GM19035 (cell line): ENCODE measurements around the gene SPTLC3.

Experiments
- ATAC-seq: cut with Tn5 transposase; IDR thresholded peaks from one replicate; pipeline ENCODE4 v1.9.1; 2021; ENCODE audit not compliant: unreplicated experiment

The SPTLC3 gene

DNA sequence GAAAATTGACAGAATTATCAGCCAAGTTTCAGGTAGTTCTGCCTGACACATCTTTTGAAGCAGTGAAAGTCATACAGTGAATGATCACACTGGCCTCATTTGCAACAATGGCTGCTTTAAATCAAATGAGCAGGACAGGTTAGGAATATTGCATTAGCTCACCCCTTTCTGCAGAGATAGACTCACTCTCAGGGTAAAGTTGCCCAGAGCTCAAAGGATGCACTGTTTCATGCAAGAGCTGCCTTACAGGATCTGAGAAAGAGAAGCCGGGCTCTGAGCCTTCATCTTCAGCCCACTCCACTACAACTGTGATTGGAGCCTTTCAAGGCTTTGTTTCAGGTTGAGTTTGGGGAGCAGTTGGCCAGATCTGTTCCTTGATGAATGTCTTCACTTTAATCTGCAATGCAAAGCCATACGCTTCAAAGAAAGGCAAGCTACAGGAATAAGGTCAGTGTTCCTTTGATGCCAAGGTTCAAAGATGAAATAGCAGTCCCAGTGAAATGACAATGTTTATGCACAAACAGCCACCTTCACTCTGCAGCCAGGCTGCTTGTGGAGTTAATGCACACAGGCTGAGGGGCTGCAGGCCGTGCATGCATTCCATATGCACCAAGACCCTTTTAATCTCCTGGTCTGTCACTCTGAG lies 121.4 kb downstream of the SPTLC3 start:
- no peak for ATAC-seq

DNA sequence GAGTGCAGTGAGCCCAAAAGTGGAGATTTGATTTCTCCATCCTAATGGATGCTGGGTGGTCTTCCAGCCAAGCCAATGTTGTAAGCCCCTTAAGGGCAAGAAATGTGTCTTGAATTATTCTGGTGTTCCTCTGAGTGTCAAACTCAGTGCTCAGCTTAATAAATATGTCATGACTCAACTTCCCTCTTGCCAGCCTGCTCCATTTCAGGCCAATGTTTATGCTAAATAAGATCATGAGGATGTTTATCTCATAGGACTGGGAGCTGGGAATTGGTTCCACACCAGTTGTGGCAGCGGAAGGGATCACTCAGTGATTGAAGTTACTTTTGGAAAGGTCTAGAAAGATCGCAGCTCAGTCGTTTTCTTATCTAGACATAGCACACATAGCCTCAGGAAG lies 121.9 kb downstream of the SPTLC3 start:
- no peak for ATAC-seq

DNA sequence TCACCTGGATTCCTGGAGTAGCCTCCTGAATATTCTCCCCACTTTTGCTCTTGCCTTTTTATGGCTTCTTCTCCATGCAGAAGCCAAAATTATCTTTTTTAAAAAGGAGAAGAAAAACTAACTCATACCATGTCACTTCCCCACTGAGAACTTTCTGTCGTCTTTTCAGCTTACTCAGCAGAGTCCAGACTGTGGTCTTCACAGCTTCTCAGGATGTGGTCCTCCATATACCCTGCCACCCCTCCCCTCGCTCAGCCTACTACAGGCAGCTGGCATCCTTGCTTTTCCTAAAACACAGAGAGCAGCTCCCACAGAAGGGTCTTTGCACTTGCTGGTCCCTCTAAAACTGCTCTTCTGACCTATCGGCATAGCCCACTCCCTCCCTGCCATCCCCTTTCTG lies 122.9 kb downstream of the SPTLC3 start:
- no peak for ATAC-seq

DNA sequence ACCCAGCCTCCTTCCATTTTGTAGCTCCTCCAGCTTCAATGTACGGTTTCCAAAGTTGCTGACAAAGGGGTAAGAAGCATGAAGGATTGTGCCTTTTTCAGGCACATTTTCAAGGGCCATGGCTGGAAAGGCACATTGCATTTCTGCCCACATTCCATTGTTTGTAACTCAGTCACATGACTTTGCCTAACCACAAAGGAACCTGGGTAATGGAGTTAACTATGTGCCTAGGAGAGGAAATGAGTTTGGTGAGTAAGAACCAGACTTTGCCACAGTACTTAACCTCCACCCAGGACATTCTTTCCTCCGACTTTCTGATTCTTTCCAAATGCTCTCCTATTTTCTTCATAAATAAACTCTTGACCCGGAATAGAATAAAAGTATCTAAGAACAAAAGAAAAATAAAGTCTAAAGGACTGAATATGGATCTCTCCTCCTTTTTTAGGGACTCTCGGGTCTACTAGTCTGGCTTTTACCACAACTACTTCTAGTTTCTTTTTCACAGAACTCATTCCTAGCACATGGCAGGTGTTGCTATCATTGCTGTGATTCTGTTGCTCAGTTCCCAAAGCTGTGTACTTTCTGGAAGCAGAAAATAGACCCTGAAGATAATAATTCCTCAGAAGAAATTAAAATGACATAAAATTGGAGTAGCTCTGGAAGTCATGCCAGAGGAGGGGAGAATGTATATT lies 130.8 kb downstream of the SPTLC3 start:
- ATAC-seq, result no peak

DNA sequence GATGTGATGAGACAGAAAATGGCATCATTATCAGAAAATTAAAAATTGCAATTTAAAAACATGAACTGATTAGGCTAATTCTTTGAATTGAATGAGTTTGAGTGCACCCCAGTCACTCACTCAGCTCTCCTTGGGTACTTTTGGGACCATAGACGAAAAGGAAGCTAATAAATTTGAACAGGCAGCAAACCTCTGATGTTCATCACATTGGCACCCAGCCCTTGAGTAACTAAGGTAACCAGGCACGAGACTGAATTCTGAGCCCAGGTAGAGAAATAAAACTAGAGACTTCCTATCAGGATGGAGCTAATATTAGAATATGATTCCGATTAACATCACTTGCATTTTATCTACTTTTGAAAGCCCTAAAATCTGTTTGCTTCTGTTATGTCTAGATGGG lies 131.4 kb downstream of the SPTLC3 start:
- no peak for ATAC-seq

DNA sequence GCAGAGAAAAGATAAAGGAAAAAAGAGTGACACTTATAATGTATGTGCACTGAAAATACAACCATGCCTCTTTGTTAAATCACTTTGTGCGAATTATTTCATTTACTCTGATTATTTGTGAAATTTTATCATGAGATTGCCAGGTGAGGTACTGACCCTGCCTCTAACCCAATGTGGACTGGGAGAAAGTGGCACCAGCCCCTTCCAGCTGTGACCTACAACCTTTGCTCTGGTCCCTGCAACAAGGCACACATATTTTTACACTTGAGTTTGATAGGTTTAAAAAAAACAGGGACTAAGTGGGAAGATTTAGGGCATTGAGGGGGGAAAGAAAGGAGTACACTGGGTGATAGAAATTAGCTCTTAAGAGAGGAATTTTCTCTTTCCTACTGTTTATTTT lies 132.0 kb downstream of the SPTLC3 start:
- ATAC-seq, result no peak

DNA sequence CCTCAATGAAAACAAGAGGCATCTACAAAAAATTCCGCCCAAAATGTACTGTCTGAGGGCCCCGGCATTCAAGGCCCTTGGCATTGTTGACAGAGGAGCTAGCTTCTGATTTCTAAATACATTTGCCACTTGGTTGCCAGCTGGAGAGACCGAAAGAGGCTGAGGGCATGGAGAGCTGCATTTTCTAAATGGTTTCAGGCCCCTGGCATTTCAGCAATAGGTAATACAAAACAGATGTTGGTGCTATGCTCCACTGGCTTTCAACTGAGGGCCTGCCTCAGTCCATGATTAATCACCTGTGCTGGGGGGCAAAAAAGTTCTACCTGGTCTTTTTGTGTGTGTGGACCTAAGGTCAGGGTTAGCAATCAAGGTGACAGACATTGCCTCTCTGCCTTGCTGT lies 132.8 kb downstream of the SPTLC3 start:
- no peak for ATAC-seq

DNA sequence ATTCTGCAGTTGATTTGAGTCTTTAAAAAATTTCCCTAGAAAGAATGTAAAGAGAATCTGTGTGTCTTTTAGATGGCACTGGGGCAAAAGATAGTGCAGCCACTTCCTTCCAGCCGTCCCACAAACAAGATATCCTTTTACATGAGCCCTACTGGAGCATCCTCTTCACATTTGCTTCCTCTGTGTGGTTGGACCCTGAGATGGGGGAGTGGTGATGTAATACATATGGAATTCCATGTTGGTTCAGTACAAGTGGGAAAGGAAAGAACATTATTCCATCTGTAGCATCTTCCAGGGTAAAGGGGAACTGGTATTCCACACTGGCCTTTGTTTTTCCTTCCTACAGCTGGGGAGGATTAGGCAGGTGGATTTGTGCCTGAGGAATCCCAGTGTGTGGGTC lies 133.4 kb downstream of the SPTLC3 start:
- no peak for ATAC-seq

DNA sequence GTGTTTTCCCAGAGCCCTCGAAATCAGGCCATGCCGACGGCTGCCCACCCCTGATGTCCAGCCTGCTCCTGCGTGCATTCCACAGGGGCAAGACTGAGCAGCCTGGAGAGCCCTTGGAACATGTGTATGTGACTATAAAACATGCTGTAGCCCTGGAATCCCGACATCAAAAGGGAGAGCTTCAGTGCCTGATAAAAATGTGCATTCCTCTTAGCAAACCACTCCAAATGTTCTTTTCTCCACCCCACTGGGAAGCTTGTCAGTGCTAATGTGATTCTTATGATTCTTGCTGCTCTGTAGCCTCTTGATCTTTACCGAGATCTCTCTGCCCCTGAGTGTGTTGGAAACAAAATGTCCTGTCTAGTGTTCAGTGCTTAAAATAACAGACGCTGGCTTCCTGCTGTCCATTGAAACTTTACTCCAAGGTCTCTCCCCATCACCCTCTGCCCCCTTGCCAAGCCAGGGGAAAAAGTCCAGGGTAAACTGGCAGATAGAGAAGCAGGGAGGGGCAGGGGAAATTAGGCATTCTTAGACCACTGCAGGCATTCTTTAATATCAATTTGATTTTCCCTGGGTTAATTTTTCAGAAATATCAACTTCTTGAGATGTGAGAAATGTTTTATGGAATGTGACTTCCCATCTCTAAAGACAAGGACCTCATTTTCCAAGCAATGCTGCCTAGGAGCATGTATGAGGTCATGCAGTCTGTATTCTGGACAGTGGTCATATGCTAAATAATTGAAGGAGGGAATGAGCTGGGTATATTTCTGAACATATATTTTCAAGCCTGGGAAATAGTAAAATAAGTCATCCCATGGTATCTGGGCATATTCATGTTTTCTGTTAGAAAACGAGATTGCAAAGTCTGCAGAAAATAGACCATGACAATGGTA lies 138.5 kb downstream of the SPTLC3 start:
- no peak for ATAC-seq

DNA sequence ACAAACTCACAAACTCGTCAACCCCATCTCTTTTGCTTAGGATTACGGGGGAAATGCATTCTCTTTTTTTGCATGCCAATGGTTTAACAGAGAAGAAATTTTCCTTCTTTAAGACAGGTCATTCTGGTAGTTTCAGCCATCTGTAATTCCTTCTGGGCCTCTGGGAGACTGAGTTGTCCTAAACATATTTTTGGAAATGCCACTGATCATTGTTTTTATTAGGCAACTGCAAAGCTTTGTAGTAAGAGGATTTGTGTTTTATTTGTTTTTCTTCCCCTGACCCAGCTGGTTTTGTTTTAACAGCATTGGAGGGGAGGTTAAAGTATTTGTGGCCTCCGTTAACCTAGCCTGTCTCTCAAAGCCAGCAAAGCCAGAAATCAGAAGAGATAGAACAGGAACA lies 139.2 kb downstream of the SPTLC3 start:
- ATAC-seq, result no peak

DNA sequence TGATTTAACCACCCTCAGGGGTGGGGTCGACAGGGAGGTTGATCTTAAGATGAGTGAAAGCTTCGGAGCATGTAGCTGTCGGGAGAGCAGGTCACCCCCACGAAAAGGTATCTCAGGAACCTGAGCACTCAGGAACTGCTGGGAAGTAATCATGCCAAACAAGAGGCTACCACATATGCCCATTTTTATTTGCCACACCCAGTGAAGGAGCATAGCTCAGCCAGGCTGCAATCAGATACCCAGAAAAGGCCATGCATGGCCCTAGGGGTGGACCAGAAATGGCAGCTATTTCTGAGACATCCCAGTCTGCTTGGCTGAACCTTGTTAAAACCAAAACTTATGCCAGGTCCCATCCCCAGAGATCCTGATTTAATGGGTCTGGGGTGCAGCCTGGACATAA lies 139.6 kb downstream of the SPTLC3 start:
- no peak for ATAC-seq

DNA sequence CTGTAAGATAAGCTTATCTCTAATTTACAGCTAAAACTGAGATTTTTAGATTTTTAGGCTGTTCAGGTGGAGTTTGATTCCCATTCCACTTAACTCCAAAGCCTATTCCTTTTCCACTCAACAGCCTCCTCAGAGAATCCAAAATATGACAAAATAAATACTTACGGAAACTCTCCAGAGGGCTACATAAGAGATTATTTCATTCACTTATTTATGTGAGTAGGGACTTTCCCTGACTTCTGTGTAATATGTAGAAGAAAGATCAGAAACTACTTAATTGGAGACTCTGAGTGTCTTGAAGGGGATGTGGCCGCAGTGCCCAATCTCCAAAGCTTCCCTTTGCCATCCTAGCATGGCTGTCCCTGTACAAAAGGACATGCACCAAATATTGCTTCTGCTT lies 140.2 kb downstream of the SPTLC3 start:
- ATAC-seq, result no peak

DNA sequence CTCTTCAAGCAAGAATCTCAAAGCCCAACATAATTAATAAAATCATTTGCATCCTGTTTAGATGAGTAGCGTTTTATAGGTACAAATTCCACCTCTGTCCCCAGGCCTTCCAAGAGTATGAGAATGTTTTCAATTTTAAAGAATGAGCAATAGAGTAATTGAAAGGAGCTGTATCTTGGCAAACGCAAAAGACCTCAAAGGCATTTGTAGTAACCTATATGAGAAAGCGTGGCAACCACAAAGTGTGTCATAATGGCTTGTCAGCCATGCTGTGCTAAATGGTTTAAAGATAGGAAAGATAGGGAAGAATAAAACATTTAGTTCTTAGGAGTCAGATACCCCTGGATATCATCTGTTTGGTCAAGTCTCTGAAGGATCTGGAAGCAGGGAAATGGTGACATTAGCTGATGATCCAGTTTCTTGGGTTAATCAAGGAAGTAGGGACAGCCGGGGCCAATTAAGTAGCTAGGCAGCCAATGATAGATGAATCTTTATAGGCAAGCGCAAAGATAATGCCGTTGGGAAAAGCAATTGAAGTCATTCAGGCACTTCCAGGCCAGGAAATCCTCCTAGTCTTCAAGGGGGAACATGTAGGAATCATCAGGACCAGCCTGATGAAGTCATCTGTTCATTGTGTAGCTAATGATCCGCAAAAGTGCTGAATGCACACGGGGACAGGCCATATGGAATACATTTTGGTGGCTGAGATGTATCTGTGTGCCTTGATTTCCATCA lies 140.8 kb downstream of the SPTLC3 start:
- ATAC-seq, result no peak

DNA sequence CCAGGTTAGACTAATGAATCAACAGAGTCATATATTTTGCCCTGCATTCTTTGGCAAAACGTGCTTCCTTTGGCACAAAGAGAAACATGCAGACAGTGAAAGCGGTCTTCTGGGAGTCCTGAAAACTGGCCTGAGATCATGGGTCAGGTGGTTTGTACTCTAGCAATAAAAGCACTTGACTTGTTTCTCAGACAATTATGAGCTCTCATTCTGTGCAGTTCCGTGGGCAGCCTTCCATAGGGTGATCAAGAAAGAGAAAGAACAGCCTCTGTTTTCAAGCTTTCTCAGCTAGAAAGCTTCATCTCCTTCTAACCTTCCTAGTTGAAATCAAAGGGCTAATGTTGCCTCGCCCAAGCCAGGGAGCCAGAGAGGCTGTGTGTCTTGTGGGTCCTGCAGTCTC lies 149.6 kb downstream of the SPTLC3 start:
- ATAC-seq, result no peak

DNA sequence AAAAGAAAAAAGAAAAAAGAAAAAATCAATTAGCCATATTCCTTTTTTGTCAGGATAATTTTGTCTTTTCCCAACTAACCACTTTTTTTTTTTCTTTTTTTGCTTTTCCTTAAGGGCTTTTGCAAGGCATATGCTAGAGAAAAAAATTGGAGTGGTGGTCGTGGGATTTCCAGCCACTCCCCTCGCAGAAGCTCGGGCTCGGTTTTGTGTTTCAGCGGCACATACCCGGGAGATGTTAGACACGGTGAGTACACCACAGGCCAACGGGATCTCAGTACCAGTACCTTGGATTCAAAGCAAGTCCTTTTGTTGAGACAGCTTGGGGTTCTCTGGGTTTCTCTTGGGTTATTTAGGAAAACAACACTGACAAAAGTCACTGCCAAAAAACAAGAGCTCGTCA lies 151.1 kb downstream of the SPTLC3 start:
- no peak for ATAC-seq

DNA sequence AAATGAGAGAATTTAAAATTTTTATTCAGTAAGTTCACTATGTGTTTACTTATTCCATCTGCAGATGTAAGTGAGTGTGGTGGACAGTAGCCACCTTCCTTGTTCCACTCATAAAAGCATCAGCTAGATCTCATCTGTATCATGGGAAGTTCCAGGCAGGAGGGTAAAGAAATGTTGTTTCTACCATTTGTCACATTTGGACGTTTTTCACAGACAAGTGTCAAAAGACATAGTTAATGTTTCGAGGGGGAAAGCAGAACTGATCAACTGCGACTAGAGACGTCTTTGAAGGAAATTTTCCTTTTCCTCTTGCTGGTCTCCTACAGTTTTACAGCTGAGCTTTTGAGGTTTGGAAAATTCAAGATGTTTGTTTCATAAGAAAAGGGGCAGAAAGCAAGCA lies 156.4 kb downstream of the SPTLC3 start:
- no peak for ATAC-seq

DNA sequence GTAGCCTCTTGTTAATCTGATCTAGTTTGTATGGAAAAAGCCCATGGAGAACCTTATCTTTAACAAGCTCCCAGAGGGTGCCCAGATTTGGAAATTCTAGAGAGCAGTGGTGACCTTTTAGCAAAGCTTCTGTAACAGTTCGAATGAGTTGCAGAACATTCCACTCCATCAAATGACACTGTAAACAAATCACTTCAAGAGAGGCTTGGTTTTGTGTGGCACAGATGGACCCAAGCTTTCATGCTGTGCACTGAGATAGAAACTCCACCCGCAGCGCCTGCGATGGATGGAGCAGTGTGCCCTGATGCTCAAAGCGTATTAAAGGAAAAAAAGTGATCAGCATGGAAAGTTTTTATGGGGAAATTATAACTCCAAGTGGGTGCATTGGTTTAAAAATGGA lies 157.2 kb downstream of the SPTLC3 start:
- ATAC-seq, result no peak

DNA sequence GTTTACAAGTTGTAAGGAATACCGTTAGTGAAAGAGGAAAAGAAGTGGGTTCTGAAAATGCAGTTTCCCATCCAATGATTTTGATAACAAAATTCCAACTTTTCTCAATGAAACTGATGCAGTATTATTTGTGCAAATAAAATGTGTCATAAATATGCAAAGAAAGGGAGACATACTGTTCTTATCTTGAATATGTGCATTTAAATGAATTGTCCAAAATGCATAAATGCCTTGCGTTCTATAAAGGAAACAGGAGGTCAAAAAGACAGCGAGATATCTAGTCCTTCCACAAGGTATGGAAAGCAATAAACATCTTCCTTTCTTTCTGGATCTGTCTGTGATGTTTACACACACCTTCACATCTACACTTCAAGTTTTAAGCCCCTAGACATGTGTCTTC lies 157.7 kb downstream of the SPTLC3 start:
- ATAC-seq, result no peak

DNA sequence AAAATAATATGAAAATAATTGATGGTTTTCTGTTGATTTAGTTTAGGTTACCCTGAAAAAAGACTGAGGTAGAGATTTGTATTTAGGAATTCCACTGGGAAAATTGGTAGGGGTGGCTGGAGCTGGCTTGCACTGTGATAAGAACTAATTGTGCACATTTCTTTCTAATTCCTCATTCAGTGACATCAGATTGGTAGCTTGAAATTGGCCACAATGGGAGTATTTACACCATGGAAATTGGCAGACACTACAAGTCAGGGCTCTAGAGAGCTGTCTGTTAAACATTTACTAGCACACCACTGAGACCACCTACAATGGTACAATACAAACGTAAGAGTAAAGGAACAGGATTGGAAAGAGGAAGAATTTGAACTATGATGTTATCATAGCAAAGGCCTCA lies 160.3 kb downstream of the SPTLC3 start:
- no peak for ATAC-seq

DNA sequence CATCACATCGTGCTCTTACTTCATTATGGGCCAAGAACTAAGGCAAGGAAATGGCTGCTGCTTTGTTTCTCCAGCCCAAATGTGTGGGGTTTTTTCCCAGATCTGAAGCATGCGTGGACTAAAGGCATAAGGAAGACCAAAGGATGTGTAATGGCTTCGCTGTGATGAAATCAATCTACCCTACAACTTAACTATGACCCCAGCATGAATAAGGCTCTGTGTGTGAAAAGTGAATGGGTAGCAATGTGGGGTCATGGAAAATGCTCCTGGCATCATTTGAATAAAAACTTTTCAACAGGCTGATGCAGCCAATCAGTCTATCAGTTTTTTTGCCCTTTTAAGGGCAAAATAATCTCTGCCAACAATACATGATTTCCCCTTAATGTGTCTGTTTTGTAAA lies 162.0 kb downstream of the SPTLC3 start:
- ATAC-seq, result no peak

DNA sequence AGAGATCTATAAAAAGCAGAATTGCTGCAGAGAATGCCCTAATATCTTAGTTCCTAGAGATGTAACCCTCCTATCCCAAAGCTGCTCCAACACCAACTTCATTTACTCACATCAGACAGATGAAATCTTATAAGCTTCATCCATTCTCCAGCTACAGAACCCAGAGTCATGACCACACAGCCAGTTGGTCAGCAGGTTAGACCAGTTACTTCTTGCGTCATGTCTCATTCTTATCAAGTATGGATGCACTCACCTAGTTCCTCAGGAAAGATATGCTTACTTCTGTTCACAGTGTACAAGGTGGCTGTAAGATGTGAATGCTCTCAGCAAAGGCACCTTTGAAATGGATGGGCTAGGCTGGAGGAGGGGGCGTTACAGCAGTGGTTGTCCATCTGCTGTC lies 164.4 kb downstream of the SPTLC3 start:
- no peak for ATAC-seq
